ENCODE results near the gene PTK7.

The PTK7 gene

GRCh38 chr6:43178951-43179830, 103.1 kb downstream of the PTK7 start:
- DNase-seq (ENCODE audit: low read depth in 2 of 2), result no peak

GRCh38 chr6:43180058-43180457, 103.9 kb downstream of the PTK7 start:
- no peak for DNase-seq (ENCODE audit: low read depth in 2 of 2)

GRCh38 chr6:43180985-43181384, 104.9 kb downstream of the PTK7 start:
- no peak for DNase-seq (ENCODE audit: low read depth in 2 of 2)

GRCh38 chr6:43181621-43181941, 105.5 kb downstream of the PTK7 start:
- DNase-seq (ENCODE audit: low read depth in 2 of 2), result no peak

- peak; percentile 77 to 79 for DNase-seq (ENCODE audit: low read depth in 2 of 2)
Observed at GRCh38 chr6:43181942-43182860, 106.1 kb downstream of the PTK7 start, which contains the start of gene CUL9. Gene CUL9, plus strand, starts transcription at chr6:43182196. Its CDS starts 2,115 bp downstream, at chr6:43184311.

- DNase-seq (ENCODE audit: low read depth in 2 of 2), result no peak
Observed at GRCh38 chr6:43183441-43183840, 107.3 kb downstream of the PTK7 start.

- DNase-seq (ENCODE audit: low read depth in 2 of 2), result no peak
Observed at GRCh38 chr6:43184268-43184985, 108.3 kb downstream of the PTK7 start.

- DNase-seq (ENCODE audit: low read depth in 2 of 2), result no peak
Observed at GRCh38 chr6:43185391-43185985, 109.4 kb downstream of the PTK7 start.

- no peak for DNase-seq (ENCODE audit: low read depth in 2 of 2)
Observed at GRCh38 chr6:43186019-43186418, 109.9 kb downstream of the PTK7 start.

- no peak for DNase-seq (ENCODE audit: low read depth in 2 of 2)
Observed at GRCh38 chr6:43186706-43187105, 110.6 kb downstream of the PTK7 start.

GRCh38 chr6:43187821-43188220, 111.7 kb downstream of the PTK7 start:
- DNase-seq (ENCODE audit: low read depth in 2 of 2), result no peak

GRCh38 chr6:43188426-43188825, 112.3 kb downstream of the PTK7 start:
- no peak for DNase-seq (ENCODE audit: low read depth in 2 of 2)

- no peak for DNase-seq (ENCODE audit: low read depth in 2 of 2)
Observed at GRCh38 chr6:43189776-43190304, 113.7 kb downstream of the PTK7 start.

GRCh38 chr6:43192911-43193310, 116.8 kb downstream of the PTK7 start:
- no peak for DNase-seq (ENCODE audit: low read depth in 2 of 2)

- no peak for DNase-seq (ENCODE audit: low read depth in 2 of 2)
Observed at GRCh38 chr6:43193929-43194328, 117.8 kb downstream of the PTK7 start.

- no peak for DNase-seq (ENCODE audit: low read depth in 2 of 2)
Observed at GRCh38 chr6:43196337-43196736, 120.2 kb downstream of the PTK7 start.

GRCh38 chr6:43199912-43200311, 123.8 kb downstream of the PTK7 start:
- DNase-seq (ENCODE audit: low read depth in 2 of 2), result no peak

GRCh38 chr6:43200541-43200940, 124.4 kb downstream of the PTK7 start:
- no peak for DNase-seq (ENCODE audit: low read depth in 2 of 2)

GRCh38 chr6:43202451-43202850, 126.3 kb downstream of the PTK7 start:
- no peak for DNase-seq (ENCODE audit: low read depth in 2 of 2)

- no peak for DNase-seq (ENCODE audit: low read depth in 2 of 2)
Observed at GRCh38 chr6:43203029-43203717, 127.1 kb downstream of the PTK7 start.

- DNase-seq (ENCODE audit: low read depth in 2 of 2), result no peak
Observed at GRCh38 chr6:43203718-43204095, 127.6 kb downstream of the PTK7 start.

All from stimulated activated CD8-positive, alpha-beta memory T cell treated with anti-CD3 and anti-CD28 coated beads, Interleukin-15, amount 100 ng/mL, for 48 hours (primary cell).